Measurements from ENCODE around the gene TMA7. TPM values are rescaled to one million over a fixed set of nuclear protein-coding genes. Genes with fewer than 3 reads are reported as not detected.

Gene TMA7
- total and polyA plus RNA-seq, 9 of the 15 experiments (the other 6 are each of a cell fraction or from before 2014, with no cell fraction given) = 209 to 1,003 (median 486) TPM

- TF ChIP-seq E2F8 (IDR thresholded peaks at IDR 0.05; ENCODE audit: low read depth, partially characterized antibody) = peak; percentile 90
- no peak for TF ChIP-seq FOXJ2 (tag; IDR thresholded peaks at IDR 0.05)
- no peak for TF ChIP-seq HDGF (IDR thresholded peaks at IDR 0.05)
- no peak for TF ChIP-seq PRPF4 (IDR thresholded peaks at IDR 0.05; ENCODE audit: insufficient read depth, low read depth, low read length, poor library complexity, severe bottlenecking)
- no peak for TF ChIP-seq ZNF449 (CRISPR knock-in tag; IDR thresholded peaks at IDR 0.05)
- TF ChIP-seq PRMT5 (CRISPR knock-in tag; IDR thresholded peaks at IDR 0.05) = no peak
- no peak for TF ChIP-seq TAL1 (IDR thresholded peaks at IDR 0.05)
- no peak for TF ChIP-seq ZC3H4 (CRISPR knock-in tag; IDR thresholded peaks at IDR 0.05; ENCODE audit: borderline replicate concordance)
- no peak for TF ChIP-seq SFPQ (IDR thresholded peaks at IDR 0.05; ENCODE audit: low read depth, low read length)
- TF ChIP-seq MBD2 (IDR thresholded peaks at IDR 0.05; ENCODE audit: borderline replicate concordance, low read depth) = peak; percentile 89
- TF ChIP-seq GATA2 (CRISPR knock-in tag; IDR thresholded peaks at IDR 0.05) = no peak
- TF ChIP-seq MYBL2 (IDR thresholded peaks at IDR 0.05; ENCODE audit: low read depth) = no peak
- TF ChIP-seq MYBL2 (CRISPR knock-in tag; IDR thresholded peaks at IDR 0.05; ENCODE audit: borderline replicate concordance) = no peak
- TF ChIP-seq VEZF1 (CRISPR knock-in tag; IDR thresholded peaks at IDR 0.05) = peak; percentile 73
- no peak for TF ChIP-seq NFE2 (IDR thresholded peaks at IDR 0.05; ENCODE audit: low read depth)
- TF ChIP-seq RAD21 (CRISPR knock-in tag; conservative IDR thresholded peaks at IDR 0.05 in 1 of 2, IDR thresholded peaks at IDR 0.05 in 1 of 2) = no peak
- TF ChIP-seq ZNF384 (IDR thresholded peaks at IDR 0.05; ENCODE audit: low read depth, low read length) = no peak
- TF ChIP-seq ZFX (CRISPR knock-in tag; IDR thresholded peaks at IDR 0.05) = peak; percentile 75
- no peak for TF ChIP-seq HSF4 (CRISPR knock-in tag; IDR thresholded peaks at IDR 0.05; ENCODE audit: borderline replicate concordance)
- TF ChIP-seq ZNF347 (CRISPR knock-in tag; IDR thresholded peaks at IDR 0.05; ENCODE audit: low read depth) = no peak
Observed at GRCh38 chr3:48439820-48440589, at the start of gene TMA7, which contains the start of gene CCDC51 (continued).

Measured in K562 (cell line).